C4-2B (cell line): ENCODE measurements around the gene TSPAN9.

ENCODE experiments used
- H3K27ac ChIP-seq: fragments of 450-650 bp; 2 replicates; pipeline ENCODE4 v1.5.1; 2017
- CTCF ChIP-seq: fragments of 450-650 bp; conservative IDR thresholded peaks from 2 replicates; pipeline ENCODE4 v1.5.1; 2017; ENCODE audit warnings: mild to moderate bottlenecking
- ZFX ChIP-seq: fragments of 450-650 bp; IDR thresholded peaks from 2 replicates; pipeline ENCODE4 v1.6.1; 2017

Gene TSPAN9

GRCh38 chr12:3227076-3227975 is 150.1 kb downstream of the TSPAN9 start:
- H3K27ac ChIP-seq = no peak overlapping the region
- TF ChIP-seq CTCF (no peak), ZFX (no peak)

- TF ChIP-seq CTCF (no peak), ZFX (no peak)
- H3K27ac ChIP-seq = no peak overlapping the region
Measured at GRCh38 chr12:3228552-3228951, 151.4 kb downstream of the TSPAN9 start.

GRCh38 chr12:3229577-3229976 is 152.4 kb downstream of the TSPAN9 start:
- H3K27ac ChIP-seq = no peak overlapping the region
- no peak for TF ChIP-seq CTCF
- no peak for TF ChIP-seq ZFX

- H3K27ac ChIP-seq = no peak overlapping the region
Measured at GRCh38 chr12:3230758-3231375, 153.7 kb downstream of the TSPAN9 start.

GRCh38 chr12:3231399-3231876 is 154.3 kb downstream of the TSPAN9 start:
- no peak overlapping the region for H3K27ac ChIP-seq
- TF ChIP-seq ZFX (no peak), CTCF (no peak)

More at GRCh38 chr12:3230758-3231375, 153.7 kb downstream of the TSPAN9 start:
- TF ChIP-seq ZFX (no peak), CTCF (no peak)

GRCh38 chr12:3233797-3234196 is 156.6 kb downstream of the TSPAN9 start:
- TF ChIP-seq CTCF (no peak), ZFX (no peak)
- H3K27ac ChIP-seq = peak overlapping the region; percentile 23; the same call in 1 of the 2 replicates
